Right lobe of liver (tissue), 6 donors: ENCODE data around the gene MAP3K19. TPM values are rescaled to one million over a fixed set of nuclear protein-coding genes. Genes with fewer than 3 reads are reported as not detected.

Experiments
- ATAC-seq, 4 donors: fragments of 200-7000 bp; cut with Tn5 transposase; one replicate each; pipeline ENCODE4 v1.9.1; 2020; ENCODE audit warnings: mild to moderate bottlenecking in 4 of 4, moderate library complexity in 4 of 4
- DNase-seq, 3 donors: peaks; one replicate each; pipeline ENCODE4 v3.0.0-alpha.2; 2020
- H3K27ac ChIP-seq, 3 donors: fragments of 200-600 bp; one replicate each; pipeline ENCODE4 v1.8.0; 2022
- H3K27me3 ChIP-seq, 2 donors: fragments of 200-600 bp; one replicate each; pipeline ENCODE4 v1.8.0; 2022
- H3K36me3 ChIP-seq, 4 donors: fragments of 200-600 bp; sonication (generic) in 1 of 4; one replicate each; pipeline versions ENCODE4 v1.5.1 to v1.8.0; 2017 to 2022; ENCODE audit warnings: control low read depth in 1 of 4
- H3K4me1 ChIP-seq, 4 donors: fragments of 200-600 bp; sonication (generic) in 1 of 4; one replicate each; pipeline versions ENCODE4 v1.5.1 to v1.8.0; 2017 to 2022; ENCODE audit warnings: control low read depth in 1 of 4
- H3K4me3 ChIP-seq, 3 donors: fragments of 200-600 bp; one replicate each; pipeline ENCODE4 v1.8.0; 2022
- H3K9me3 ChIP-seq, 4 donors: fragments of 200-600 bp; sonication (generic) in 1 of 4; one replicate each; pipeline versions ENCODE4 v1.5.1 to v1.8.0; 2017 to 2022; ENCODE audit warnings: control low read depth in 1 of 4
- POLR2A ChIP-seq: fragments of 450-650 bp; IDR thresholded peaks from one replicate; pipeline ENCODE4 v1.6.1; 2017; ENCODE audit warnings: antibody characterized with exemption, mild to moderate bottlenecking
- WGBS: methylation state at CpG from one replicate; pipeline ENCODE4 v1.1.6; 2018; ENCODE audit warnings: low coverage, low lambda C conversion rate; ENCODE audit not compliant: insufficient coverage; ENCODE audit errors: missing lambda C conversion rate; 5-methylcytosine and 5-hydroxymethylcytosine counted together
- intact Hi-C, 2 donors: fragments of 100-400 bp; cut with DNase I; formaldehyde crosslinking; loops; one replicate each; pipeline versions ENCODE4 v1.11.2 to v1.14.1; 2022
- total RNA-seq, 6 experiments: library from RNA; depleted of rRNA in 2 of 6; stranded (reverse); fragments of >200 nt in 2 of 6; fragmentation: NEBNext Ultra II Directional in 3 of 6; extraction: Animal tissue kit (Norgen Biotek cat#: 25700) in 3 of 6; gene quantifications; one replicate each; pipeline versions ENCODE4 v1.1.0 to v1.2.4, GENCODE V29; 2016 to 2023
- TF ChIP-seq, protein P1 (sequence below), 4 donors: fragments of 200-600 bp in 3 of 4; fragments of 450-650 bp in 1 of 4; IDR thresholded peaks; one replicate each; pipeline versions ENCODE4 v1.5.1 to v1.8.0; 2016 to 2022; ENCODE audit warnings: antibody characterized with exemption in 4 of 4, mild to moderate bottlenecking in 2 of 4
- donor health status: DM: no; HTN: yes; CAD: no.
- donor health status: DM: no; HTN: no; CAD: no.
- donor health status: DM: no; HTN: no; CAD: no.
- donor health status: DM: no; HTN: yes; CAD: no.
- donor health status: DM: no; HTN: yes; CAD: no.

The MAP3K19 gene
- total RNA-seq, 6 experiments from 2014 or later = not detected

DNA sequence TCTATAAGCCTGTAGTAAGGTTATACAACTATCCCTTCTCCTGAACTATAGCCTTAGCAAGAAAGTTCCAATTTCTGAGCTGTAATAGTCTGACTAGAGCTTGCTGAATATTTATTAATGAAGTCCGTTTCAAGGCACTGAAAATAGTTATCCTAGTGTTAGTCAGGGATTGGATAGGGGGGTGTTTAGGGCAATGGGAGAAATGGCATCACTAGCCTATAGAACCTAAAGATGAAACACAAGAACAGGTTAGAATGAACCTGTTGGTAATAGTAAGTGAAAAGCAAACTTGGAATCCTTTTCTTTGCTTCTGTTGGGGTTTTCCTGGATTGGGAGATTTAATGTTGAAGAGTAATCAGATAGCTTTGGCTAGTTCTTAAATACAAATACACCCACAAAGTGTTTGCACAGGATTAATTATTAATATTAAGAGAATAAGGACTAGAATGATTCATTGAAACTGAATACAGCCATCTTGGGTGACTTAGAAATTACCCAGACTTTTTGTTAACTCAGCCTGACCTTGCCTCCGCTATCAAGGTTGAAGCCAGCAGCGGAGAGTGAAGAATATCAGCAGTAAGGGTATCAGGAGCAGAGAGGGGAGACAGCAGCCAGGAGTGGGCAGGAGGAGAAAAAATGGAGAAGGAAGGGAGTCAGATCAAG, 114.3 kb downstream of the MAP3K19 start:
- Histone ChIP-seq H3K4me1 (peaks cover 0 to 59% (median 23%) of the 10 kb centered on the region in 4 donors), H3K36me3 (peaks cover 0 to 2% (median 0%) of the 10 kb centered on the region in 4 donors), H3K27ac (peak overlapping the region; percentile 48 to 72 (median 58)), H3K27me3 (no peaks in the 10 kb centered on the region), H3K9me3 (no peaks in the 10 kb centered on the region), H3K4me3 (peak overlapping the region; percentile 2 to 23 (median 3))
- 22% methylated on average over 3 of the region's 3 CpGs for WGBS
- ATAC-seq (peak; percentile 69 to 82 (median 76)), DNase-seq (no peak)
- TF ChIP-seq POLR2A = no peak
- TF ChIP-seq, protein P1, sequence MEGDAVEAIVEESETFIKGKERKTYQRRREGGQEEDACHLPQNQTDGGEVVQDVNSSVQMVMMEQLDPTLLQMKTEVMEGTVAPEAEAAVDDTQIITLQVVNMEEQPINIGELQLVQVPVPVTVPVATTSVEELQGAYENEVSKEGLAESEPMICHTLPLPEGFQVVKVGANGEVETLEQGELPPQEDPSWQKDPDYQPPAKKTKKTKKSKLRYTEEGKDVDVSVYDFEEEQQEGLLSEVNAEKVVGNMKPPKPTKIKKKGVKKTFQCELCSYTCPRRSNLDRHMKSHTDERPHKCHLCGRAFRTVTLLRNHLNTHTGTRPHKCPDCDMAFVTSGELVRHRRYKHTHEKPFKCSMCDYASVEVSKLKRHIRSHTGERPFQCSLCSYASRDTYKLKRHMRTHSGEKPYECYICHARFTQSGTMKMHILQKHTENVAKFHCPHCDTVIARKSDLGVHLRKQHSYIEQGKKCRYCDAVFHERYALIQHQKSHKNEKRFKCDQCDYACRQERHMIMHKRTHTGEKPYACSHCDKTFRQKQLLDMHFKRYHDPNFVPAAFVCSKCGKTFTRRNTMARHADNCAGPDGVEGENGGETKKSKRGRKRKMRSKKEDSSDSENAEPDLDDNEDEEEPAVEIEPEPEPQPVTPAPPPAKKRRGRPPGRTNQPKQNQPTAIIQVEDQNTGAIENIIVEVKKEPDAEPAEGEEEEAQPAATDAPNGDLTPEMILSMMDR (IDR thresholded peaks at IDR 0.05) = no peak
- intact Hi-C loops = no loop called here

DNA sequence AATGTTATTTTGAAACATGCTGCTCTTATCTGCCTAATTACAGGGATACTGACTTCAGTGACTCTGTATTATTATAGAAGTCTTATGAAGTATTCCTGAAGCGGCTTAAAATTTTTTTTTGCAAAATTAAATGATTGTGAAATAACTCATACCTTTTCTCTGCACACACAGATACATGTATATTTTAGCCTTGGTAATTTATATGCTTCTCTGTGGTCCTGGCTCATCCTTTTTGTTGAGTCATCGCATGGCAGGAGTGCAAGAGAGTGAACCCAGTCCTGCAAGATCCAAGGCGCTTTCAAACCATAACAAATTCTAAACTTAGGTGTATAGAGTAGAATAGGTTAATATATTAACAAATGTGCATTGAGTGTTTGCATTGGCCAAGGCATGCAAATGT, 120.1 kb downstream of the MAP3K19 start:
- WGBS = 84% methylated on average over 3 of the region's 3 CpGs
- Histone ChIP-seq H3K4me3 (no peak overlapping the region), H3K27me3 (no peaks in the 10 kb centered on the region), H3K36me3 (no peaks in the 10 kb centered on the region), H3K4me1 (peaks cover 0 to 62% (median 7%) of the 10 kb centered on the region in 4 donors), H3K9me3 (no peaks in the 10 kb centered on the region), H3K27ac (no peak overlapping the region)
- ATAC-seq (peak in 2 of 4 donors; percentile 55 to 60), DNase-seq (no peak)
- intact Hi-C loops = no loop called here
- TF ChIP-seq, protein P1 (IDR thresholded peaks at IDR 0.05) = no peak
- no peak for TF ChIP-seq POLR2A

DNA sequence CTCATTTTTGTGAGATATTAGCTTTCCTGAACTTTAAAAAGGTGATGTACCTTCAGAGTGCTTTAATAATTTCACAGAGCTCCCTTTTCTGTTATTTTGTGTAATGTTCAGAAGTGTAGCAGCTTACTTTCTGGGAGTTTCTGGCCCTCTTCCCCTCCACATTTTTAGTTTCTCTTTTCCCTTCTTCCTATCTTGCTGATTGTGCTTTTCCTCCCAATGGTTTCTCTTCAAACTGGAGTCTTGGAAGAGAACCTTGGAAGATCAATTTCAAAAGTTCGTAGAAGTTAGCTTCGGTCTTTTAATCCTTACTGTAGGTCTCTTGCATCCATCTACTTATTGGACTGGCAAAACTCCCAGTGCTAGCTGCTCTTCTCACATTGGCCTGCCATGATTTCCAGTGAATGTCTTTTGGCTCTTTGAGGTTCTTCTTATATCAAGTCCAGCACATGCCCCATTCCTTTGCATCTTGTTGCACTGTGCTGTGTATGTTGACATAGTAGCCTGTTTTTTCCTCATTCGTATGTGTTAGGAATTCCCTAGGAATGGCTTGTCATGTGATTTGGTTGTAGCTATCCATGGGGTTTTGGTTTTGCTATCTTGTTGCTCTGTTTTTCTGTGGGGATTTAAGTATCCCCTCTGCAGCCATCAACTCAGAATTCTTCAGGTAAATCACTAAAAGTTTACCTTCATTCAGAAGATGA, 120.9 kb downstream of the MAP3K19 start:
- intact Hi-C loops = no loop called here
- Histone ChIP-seq H3K27me3 (no peaks in the 10 kb centered on the region), H3K4me1 (peaks cover 0 to 60% (median 5%) of the 10 kb centered on the region in 4 donors), H3K4me3 (no peak overlapping the region), H3K36me3 (no peaks in the 10 kb centered on the region), H3K27ac (no peak overlapping the region), H3K9me3 (no peaks in the 10 kb centered on the region)
- DNase-seq = no peak
- ATAC-seq = peak in 3 of 4 donors; percentile 17 to 43 (median 28)
- 59% methylated on average over 3 of the region's 3 CpGs for WGBS
- no peak for TF ChIP-seq POLR2A
- TF ChIP-seq, protein P1 (IDR thresholded peaks at IDR 0.05) = no peak

DNA sequence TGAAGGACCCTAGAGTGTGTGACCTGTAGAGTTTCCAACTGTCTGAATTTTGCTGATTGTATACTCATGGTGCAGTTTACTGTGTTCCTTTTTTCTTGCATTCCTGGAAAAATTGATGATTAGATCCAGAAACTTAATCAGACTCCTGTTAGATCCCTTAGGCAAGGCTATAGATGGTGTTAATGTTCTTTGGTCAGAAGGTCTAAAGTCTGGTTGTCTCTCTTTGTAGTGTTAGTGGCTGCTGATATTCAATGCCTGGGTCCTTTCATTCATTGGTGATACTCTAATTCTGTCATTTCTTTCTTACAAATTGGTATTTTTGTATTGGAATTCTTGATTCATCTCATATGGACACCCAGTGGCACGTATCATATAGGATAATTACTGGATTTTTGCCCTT, 122.3 kb downstream of the MAP3K19 start:
- Histone ChIP-seq H3K27ac (no peak overlapping the region), H3K27me3 (no peaks in the 10 kb centered on the region), H3K9me3 (no peaks in the 10 kb centered on the region), H3K4me3 (no peak overlapping the region), H3K36me3 (no peaks in the 10 kb centered on the region), H3K4me1 (peaks cover 0 to 73% (median 11%) of the 10 kb centered on the region in 4 donors)
- TF ChIP-seq, protein P1 (IDR thresholded peaks at IDR 0.05) = no peak
- TF ChIP-seq POLR2A = no peak
- intact Hi-C loops = no loop called here
- WGBS = 89% methylated on average over 1 of the region's 1 CpG
- peak; percentile 49 to 72 (median 52) for ATAC-seq
- DNase-seq = no peak
